Measurements from ENCODE around the gene MGAT5B. TPM values are rescaled to one million over a fixed set of nuclear protein-coding genes. Genes with fewer than 3 reads are reported as not detected.

Gene MGAT5B
- total RNA-seq, 1 donor from 2014 or later = 7.4 TPM

- POLR2A ChIA-PET = interaction anchor here (0.6 to 0.7 kb wide), 2 partner anchors 10 to 47 kb away, joined by 3 read pairs; no protein-coding TSS in a partner anchor
- DNase-seq (no peak), ATAC-seq (ENCODE audit: low read depth) (no peak)
- H3K4me1 Mint-ChIP-seq = no peaks in the 10 kb centered on the region
- no peaks in the 10 kb centered on the region for H3K9me3 Mint-ChIP-seq
- CTCF ChIA-PET = no interaction called here
- no peaks in the 10 kb centered on the region for H3K27me3 Mint-ChIP-seq
- no peak overlapping the region for H3K27ac Mint-ChIP-seq
- no peaks in the 10 kb centered on the region for H3K36me3 Mint-ChIP-seq (ENCODE audit: low read depth)
- intact Hi-C loops (cut with micrococcal nuclease) = no loop called here
- TF ChIP-seq CTCF (IDR thresholded peaks at IDR 0.05) = no peak
- H3K4me3 Mint-ChIP-seq = no peak overlapping the region
Observed at GRCh38 chr17:76951375-76951905, 83.2 kb downstream of the MGAT5B start.

- DNase-seq (no peak), ATAC-seq (ENCODE audit: low read depth) (no peak)
- ChIA-PET POLR2A (no interaction called here), CTCF (interaction anchor here (0.6 kb wide), 1 partner anchor 95 kb away, joined by 3 read pairs; no protein-coding TSS in a partner anchor)
- Mint-ChIP-seq H3K36me3 (ENCODE audit: low read depth) (no peaks in the 10 kb centered on the region), H3K27ac (no peak overlapping the region), H3K4me3 (no peak overlapping the region), H3K9me3 (no peaks in the 10 kb centered on the region), H3K4me1 (peaks cover 9% of the 10 kb centered on the region), H3K27me3 (no peaks in the 10 kb centered on the region)
- no peak for TF ChIP-seq CTCF (IDR thresholded peaks at IDR 0.05)
- intact Hi-C loops (cut with micrococcal nuclease) = no loop called here
Observed at GRCh38 chr17:76952402-76952801, 84.2 kb downstream of the MGAT5B start.

GRCh38 chr17:76953066-76953465 lies 84.9 kb downstream of the MGAT5B start:
- ATAC-seq (ENCODE audit: low read depth) (no peak), DNase-seq (no peak)
- ChIA-PET CTCF (no interaction called here), POLR2A (no interaction called here)
- no peaks in the 10 kb centered on the region for H3K27me3 Mint-ChIP-seq
- H3K36me3 Mint-ChIP-seq (ENCODE audit: low read depth) = no peaks in the 10 kb centered on the region
- intact Hi-C loops (cut with micrococcal nuclease) = no loop called here
- H3K4me1 Mint-ChIP-seq = peaks cover 16% of the 10 kb centered on the region
- no peak for TF ChIP-seq CTCF (IDR thresholded peaks at IDR 0.05)
- H3K9me3 Mint-ChIP-seq = no peaks in the 10 kb centered on the region
- H3K27ac Mint-ChIP-seq = no peak overlapping the region
- no peak overlapping the region for H3K4me3 Mint-ChIP-seq

- H3K36me3 Mint-ChIP-seq (ENCODE audit: low read depth) = no peaks in the 10 kb centered on the region
- no peaks in the 10 kb centered on the region for H3K9me3 Mint-ChIP-seq
- ATAC-seq (ENCODE audit: low read depth) = no peak
- peaks cover 2% of the 10 kb centered on the region for H3K27me3 Mint-ChIP-seq
- H3K27ac Mint-ChIP-seq = no peak overlapping the region
- TF ChIP-seq CTCF (IDR thresholded peaks at IDR 0.05) = no peak
- H3K4me3 Mint-ChIP-seq = no peak overlapping the region
- intact Hi-C loops (cut with micrococcal nuclease) = no loop called here
- peaks cover 24% of the 10 kb centered on the region for H3K4me1 Mint-ChIP-seq
- DNase-seq = no peak
- ChIA-PET POLR2A (interaction anchor here (0.8 to 1.0 kb wide), 2 partner anchors 13 to 15 kb away, joined by 3 to 4 read pairs; no protein-coding TSS in a partner anchor), CTCF (interaction anchor here (1.4 kb wide), 1 partner anchor 103 kb away, joined by 3 read pairs; no protein-coding TSS in a partner anchor)
Observed at GRCh38 chr17:76953946-76954345, 85.7 kb downstream of the MGAT5B start.

GRCh38 chr17:76955191-76955590 lies 87.0 kb downstream of the MGAT5B start:
- TF ChIP-seq CTCF (IDR thresholded peaks at IDR 0.05) = no peak
- no peaks in the 10 kb centered on the region for H3K36me3 Mint-ChIP-seq (ENCODE audit: low read depth)
- CTCF ChIA-PET = interaction anchor here (1.5 kb wide), 1 partner anchor 14 kb away, joined by 4 read pairs; no protein-coding TSS in a partner anchor
- H3K4me1 Mint-ChIP-seq = peaks cover 31% of the 10 kb centered on the region
- H3K9me3 Mint-ChIP-seq = no peaks in the 10 kb centered on the region
- DNase-seq = no peak
- H3K27ac Mint-ChIP-seq = no peak overlapping the region
- intact Hi-C loops (cut with micrococcal nuclease) = no loop called here
- peaks cover 2% of the 10 kb centered on the region for H3K27me3 Mint-ChIP-seq
- no peak for ATAC-seq (ENCODE audit: low read depth)
- POLR2A ChIA-PET = no interaction called here
- H3K4me3 Mint-ChIP-seq = no peak overlapping the region

Measured in activated B cell treated with CpG ODN at 0.5 μM for 24 hours (primary cell).